Panc1 (cell line): ENCODE data around the gene BRINP3. TPM values are rescaled to one million over a fixed set of nuclear protein-coding genes. Genes with fewer than 3 reads are reported as not detected.

ENCODE experiments used
- ATAC-seq: fragments of 200-7000 bp; cut with Tn5 transposase; 2 replicates; pipeline ENCODE4 v1.9.1; 2020; ENCODE audit warnings: mild to moderate bottlenecking, moderate library complexity
- BruUV-seq: library from RNA; stranded (reverse); fragments of 400-500 nt; replicated peaks from 2 replicates; lab custom pipeline; 2021; lab: Mats Ljungman, UMichigan
- CTCF ChIA-PET: fragments of 300-600 bp; sonication (Branson Sonifier 250); formaldehyde crosslinking; loops from one replicate; lab custom pipeline; 2022; ENCODE audit warnings: antibody characterized with exemption; lab: Charles Lee
- POLR2A ChIA-PET: fragments of 300-600 bp; sonication (Branson Sonifier 250); formaldehyde crosslinking; loops from one replicate; lab custom pipeline; 2022; ENCODE audit warnings: antibody characterized with exemption; lab: Charles Lee
- DNase-seq: peaks from one replicate; pipeline ENCODE4 v3.0.0-alpha.2; 2010; ENCODE audit warnings: low read depth, low spot score
- H3K27ac ChIP-seq: 2 replicates; pipeline ENCODE4 v1.5.1; 2011; ENCODE audit warnings: mild to moderate bottlenecking, low read length, inconsistent platforms
- H3K27me3 ChIP-seq: fragments of 200-500 bp; sonication (Bioruptor generic); 2 replicates; pipeline ENCODE4 v1.6.0; 2014; ENCODE audit warnings: low read length, inconsistent platforms; ENCODE audit not compliant: control insufficient read depth, insufficient read depth
- H3K36me3 ChIP-seq: fragments of 200-500 bp; sonication (Bioruptor generic); 2 replicates; pipeline ENCODE4 v1.5.1; 2014; ENCODE audit warnings: inconsistent platforms, mild to moderate bottlenecking, low read length, moderate library complexity; ENCODE audit not compliant: control insufficient read depth, insufficient read depth
- H3K4me1 ChIP-seq: 2 replicates; pipeline ENCODE4 v1.5.1; 2011; ENCODE audit warnings: inconsistent platforms, mild to moderate bottlenecking, low read length, moderate library complexity; ENCODE audit not compliant: control insufficient read depth, insufficient read depth
- H3K4me3 ChIP-seq, 2 experiments: 2 replicates each; pipeline ENCODE4 v1.5.1; 2011 to 2012; ENCODE audit warnings: low read depth in 2 of 2, low read length in 2 of 2, mild to moderate bottlenecking in 2 of 2, inconsistent platforms in 1 of 2, moderate library complexity in 1 of 2
- H3K9me3 ChIP-seq: fragments of 200-500 bp; sonication (Bioruptor generic); 2 replicates; pipeline ENCODE4 v1.5.1; 2014; ENCODE audit warnings: low read depth, mild to moderate bottlenecking, inconsistent platforms, low read length, moderate library complexity; ENCODE audit not compliant: control insufficient read depth, insufficient read depth
- POLR2AphosphoS5 ChIP-seq: IDR thresholded peaks from 2 replicates; pipeline ENCODE4 v1.6.1; 2012; ENCODE audit warnings: mild to moderate bottlenecking, low read depth, low read length, moderate library complexity
- SIN3A ChIP-seq: IDR thresholded peaks from 2 replicates; pipeline ENCODE4 v1.6.1; 2012; ENCODE audit warnings: low read depth, mild to moderate bottlenecking, low read length, moderate library complexity, borderline replicate concordance; ENCODE audit not compliant: insufficient read depth
- TCF7L2 ChIP-seq: IDR thresholded peaks from 2 replicates; pipeline ENCODE4 v1.6.1; 2011; ENCODE audit warnings: mild to moderate bottlenecking, low read depth, low read length, inconsistent platforms
- in situ Hi-C: cut with HindIII; loops from 2 replicates; pipeline ENCODE4 v1.10.0; 2016; ENCODE audit warnings: low sequenced_read_pairs, low pct_unique_long_range_greater_than_20kb
- intact Hi-C: fragments of 100-400 bp; cut with micrococcal nuclease; formaldehyde crosslinking; loops from one replicate; pipeline ENCODE4 v1.10.0; 2022; ENCODE audit not compliant: unreplicated experiment
- total RNA-seq: library from RNA; stranded (reverse); gene quantifications from one replicate; pipeline ENCODE4 v1.2.1, GENCODE V29; 2021; ENCODE audit not compliant: unreplicated experiment
- TF ChIP-seq, protein P1 (sequence below), 2 experiments: IDR thresholded peaks; 2 replicates each; pipeline ENCODE4 v1.6.1; 2011 to 2012; ENCODE audit warnings: low read depth in 2 of 2, control low read depth in 1 of 2, low read length in 1 of 2, mild to moderate bottlenecking in 1 of 2, moderate library complexity in 1 of 2; ENCODE audit not compliant: insufficient read depth in 1 of 2
- TF ChIP-seq, protein P2 (sequence below): fragments of 450-650 bp; IDR thresholded peaks from 2 replicates; pipeline ENCODE4 v1.5.1; 2017; ENCODE audit warnings: mild to moderate bottlenecking

Gene BRINP3
- total RNA-seq, 1 experiment from 2014 or later: 1.0 TPM

DNA sequence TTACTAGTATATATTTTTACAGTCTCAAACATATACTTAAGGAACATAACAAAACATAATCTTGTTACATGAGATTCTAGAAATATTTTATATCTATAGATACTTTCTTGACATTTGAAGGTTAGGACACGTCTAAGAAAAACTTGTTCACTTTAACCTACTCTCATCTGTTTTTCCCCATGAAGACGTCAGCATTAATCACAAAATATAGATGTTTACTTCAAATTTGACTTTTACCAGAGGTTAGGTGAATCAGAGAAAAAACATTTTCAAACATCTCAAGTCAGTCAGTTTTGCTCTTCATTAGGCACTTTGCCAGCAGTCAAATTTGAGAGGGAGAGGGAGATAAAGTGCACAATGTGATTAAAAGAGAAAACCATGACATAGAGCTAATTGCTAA is 47.7 kb downstream of the BRINP3 start:
- Histone ChIP-seq H3K9me3 (no peaks in the 10 kb centered on the region), H3K4me1 (no peaks in the 10 kb centered on the region), H3K36me3 (no peaks in the 10 kb centered on the region), H3K27me3 (no peaks in the 10 kb centered on the region), H3K27ac (no peak overlapping the region), H3K4me3 (no peak overlapping the region)
- TF ChIP-seq, protein P1, sequence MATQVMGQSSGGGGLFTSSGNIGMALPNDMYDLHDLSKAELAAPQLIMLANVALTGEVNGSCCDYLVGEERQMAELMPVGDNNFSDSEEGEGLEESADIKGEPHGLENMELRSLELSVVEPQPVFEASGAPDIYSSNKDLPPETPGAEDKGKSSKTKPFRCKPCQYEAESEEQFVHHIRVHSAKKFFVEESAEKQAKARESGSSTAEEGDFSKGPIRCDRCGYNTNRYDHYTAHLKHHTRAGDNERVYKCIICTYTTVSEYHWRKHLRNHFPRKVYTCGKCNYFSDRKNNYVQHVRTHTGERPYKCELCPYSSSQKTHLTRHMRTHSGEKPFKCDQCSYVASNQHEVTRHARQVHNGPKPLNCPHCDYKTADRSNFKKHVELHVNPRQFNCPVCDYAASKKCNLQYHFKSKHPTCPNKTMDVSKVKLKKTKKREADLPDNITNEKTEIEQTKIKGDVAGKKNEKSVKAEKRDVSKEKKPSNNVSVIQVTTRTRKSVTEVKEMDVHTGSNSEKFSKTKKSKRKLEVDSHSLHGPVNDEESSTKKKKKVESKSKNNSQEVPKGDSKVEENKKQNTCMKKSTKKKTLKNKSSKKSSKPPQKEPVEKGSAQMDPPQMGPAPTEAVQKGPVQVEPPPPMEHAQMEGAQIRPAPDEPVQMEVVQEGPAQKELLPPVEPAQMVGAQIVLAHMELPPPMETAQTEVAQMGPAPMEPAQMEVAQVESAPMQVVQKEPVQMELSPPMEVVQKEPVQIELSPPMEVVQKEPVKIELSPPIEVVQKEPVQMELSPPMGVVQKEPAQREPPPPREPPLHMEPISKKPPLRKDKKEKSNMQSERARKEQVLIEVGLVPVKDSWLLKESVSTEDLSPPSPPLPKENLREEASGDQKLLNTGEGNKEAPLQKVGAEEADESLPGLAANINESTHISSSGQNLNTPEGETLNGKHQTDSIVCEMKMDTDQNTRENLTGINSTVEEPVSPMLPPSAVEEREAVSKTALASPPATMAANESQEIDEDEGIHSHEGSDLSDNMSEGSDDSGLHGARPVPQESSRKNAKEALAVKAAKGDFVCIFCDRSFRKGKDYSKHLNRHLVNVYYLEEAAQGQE (IDR thresholded peaks at IDR 0.05; ENCODE audit: insufficient read depth in 1 of 2, low read depth in 2 of 2, low read length in 1 of 2): no peak
- TF ChIP-seq, protein P2, sequence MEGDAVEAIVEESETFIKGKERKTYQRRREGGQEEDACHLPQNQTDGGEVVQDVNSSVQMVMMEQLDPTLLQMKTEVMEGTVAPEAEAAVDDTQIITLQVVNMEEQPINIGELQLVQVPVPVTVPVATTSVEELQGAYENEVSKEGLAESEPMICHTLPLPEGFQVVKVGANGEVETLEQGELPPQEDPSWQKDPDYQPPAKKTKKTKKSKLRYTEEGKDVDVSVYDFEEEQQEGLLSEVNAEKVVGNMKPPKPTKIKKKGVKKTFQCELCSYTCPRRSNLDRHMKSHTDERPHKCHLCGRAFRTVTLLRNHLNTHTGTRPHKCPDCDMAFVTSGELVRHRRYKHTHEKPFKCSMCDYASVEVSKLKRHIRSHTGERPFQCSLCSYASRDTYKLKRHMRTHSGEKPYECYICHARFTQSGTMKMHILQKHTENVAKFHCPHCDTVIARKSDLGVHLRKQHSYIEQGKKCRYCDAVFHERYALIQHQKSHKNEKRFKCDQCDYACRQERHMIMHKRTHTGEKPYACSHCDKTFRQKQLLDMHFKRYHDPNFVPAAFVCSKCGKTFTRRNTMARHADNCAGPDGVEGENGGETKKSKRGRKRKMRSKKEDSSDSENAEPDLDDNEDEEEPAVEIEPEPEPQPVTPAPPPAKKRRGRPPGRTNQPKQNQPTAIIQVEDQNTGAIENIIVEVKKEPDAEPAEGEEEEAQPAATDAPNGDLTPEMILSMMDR: no peak
- TF ChIP-seq TCF7L2: no peak
- TF ChIP-seq SIN3A: no peak
- TF ChIP-seq POLR2AphosphoS5: no peak
- BruUV-seq: no TSS peak
- DNase-seq (no peak), ATAC-seq (no peak)
- intact Hi-C loops: no loop called here
- ChIA-PET POLR2A (no interaction called here), CTCF (no interaction called here)
- in situ Hi-C loops: no loop called here

DNA sequence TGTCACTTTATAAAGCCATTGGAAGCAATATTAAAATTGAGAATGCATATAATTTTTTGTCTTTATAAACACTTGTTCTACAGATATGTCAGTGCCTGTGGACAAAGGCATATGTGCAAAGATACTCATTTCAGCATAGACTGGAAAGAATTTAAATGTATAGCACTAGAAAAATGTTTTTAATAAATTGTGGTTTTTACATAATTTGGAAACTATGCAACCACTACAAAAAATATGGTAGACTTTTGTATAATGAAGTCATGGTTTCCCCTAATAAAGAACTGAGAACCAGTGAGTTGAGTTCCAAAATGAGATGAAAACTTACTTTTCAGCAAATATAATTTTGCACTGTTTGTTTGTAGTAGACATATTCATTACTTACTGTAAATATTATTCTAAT is 48.5 kb downstream of the BRINP3 start:
- Histone ChIP-seq H3K4me1 (no peaks in the 10 kb centered on the region), H3K27ac (no peak overlapping the region), H3K4me3 (no peak overlapping the region), H3K9me3 (no peaks in the 10 kb centered on the region), H3K36me3 (no peaks in the 10 kb centered on the region), H3K27me3 (no peaks in the 10 kb centered on the region)
- intact Hi-C loops (no loop called here), in situ Hi-C loops (no loop called here)
- TF ChIP-seq, protein P2: no peak
- TF ChIP-seq, protein P1 (IDR thresholded peaks at IDR 0.05; ENCODE audit: insufficient read depth in 1 of 2, low read depth in 2 of 2, low read length in 1 of 2): no peak
- TF ChIP-seq SIN3A: no peak
- no peak for TF ChIP-seq TCF7L2
- no peak for TF ChIP-seq POLR2AphosphoS5
- no TSS peak for BruUV-seq
- DNase-seq: no peak
- CTCF ChIA-PET: no interaction called here
- ATAC-seq: no peak
- POLR2A ChIA-PET: no interaction called here
